ENCODE data around the gene APBB2. TPM values are rescaled to one million over a fixed set of nuclear protein-coding genes. Genes with fewer than 3 reads are reported as not detected.

APBB2 gene
- total and polyA plus RNA-seq, 2 of the 8 experiments (the other 6 are each of a cell fraction or from before 2014, with no cell fraction given) = 58.7 to 59.4 TPM

DNA sequence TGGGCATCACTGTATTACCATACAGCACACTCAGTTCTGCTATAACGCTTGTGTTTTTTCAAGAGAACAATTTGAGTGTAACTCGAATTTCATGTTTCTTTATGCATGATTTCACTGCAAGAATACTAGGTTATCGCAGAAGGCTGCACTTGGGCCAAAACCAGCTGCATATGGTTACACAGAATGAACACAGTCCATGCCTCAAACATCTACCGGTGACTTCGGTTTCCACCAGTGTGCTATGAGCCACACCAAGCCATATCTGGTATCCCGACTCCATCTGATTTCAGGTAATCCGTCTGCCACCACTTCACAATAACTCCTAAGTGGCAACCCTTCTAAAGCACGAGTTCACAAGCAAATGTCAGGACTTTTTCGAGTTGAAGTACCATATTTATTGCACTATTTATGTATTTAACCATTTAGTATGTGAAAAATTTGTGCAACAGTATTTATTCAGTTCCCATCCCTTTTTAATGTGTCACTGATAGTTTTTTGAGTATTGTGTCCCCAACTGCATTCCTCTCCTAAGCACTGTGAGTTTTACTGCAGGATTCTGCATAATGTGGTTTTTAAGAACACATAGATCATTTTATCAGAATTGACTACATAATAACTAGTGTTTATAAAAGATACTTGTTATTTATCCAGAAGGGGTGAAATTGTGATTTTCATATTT lies 111.8 kb downstream of the APBB2 start:
- no peak overlapping the region for H2AK5ac ChIP-seq (ENCODE audit: low read depth, low read length)
- H3K9me3 ChIP-seq (ENCODE audit: insufficient read depth in 2 of 2, low read depth in 1 of 2, low read length in 1 of 2) = no peaks in the 10 kb centered on the region
- H3K36me3 ChIP-seq (ENCODE audit: control insufficient read depth in 2 of 4, insufficient read depth in 4 of 4, low read length in 3 of 4) = no peaks in the 10 kb centered on the region
- no peak overlapping the region for H3K27ac ChIP-seq (ENCODE audit: low read depth, low read length)
- no peak overlapping the region for H3K23ac ChIP-seq (ENCODE audit: insufficient read length)
- no peak overlapping the region for H2BK15ac ChIP-seq (ENCODE audit: low read length)
- H3K23me2 ChIP-seq (ENCODE audit: low read depth, low read length) = no peaks in the 10 kb centered on the region
- WGBS, 2 experiments (ENCODE audit: extremely low coverage in 1 of 2, insufficient coverage in 1 of 2, insufficient read length in 1 of 2, insufficient replicate concordance in 2 of 2, low coverage in 1 of 2, low lambda C conversion rate in 2 of 2, missing lambda C conversion rate in 1 of 2) = 92% methylated on average over 9 of the region's 9 CpGs; no CpG with 5 or more reads in 1 of the 2 experiments
- no peaks in the 10 kb centered on the region for H3K4me1 ChIP-seq (replicated peaks in 1 of 4; ENCODE audit: control insufficient read depth in 3 of 4, insufficient read depth in 4 of 4, low read length in 3 of 4)
- H4K20me1 ChIP-seq (replicated peaks in 1 of 2; ENCODE audit: control insufficient read depth in 1 of 2, insufficient read depth in 2 of 2, low read length in 2 of 2) = no peaks in the 10 kb centered on the region
- H3K4me3 ChIP-seq (ENCODE audit: extremely low read depth in 1 of 4, insufficient read depth in 2 of 4, low read depth in 3 of 4, low read length in 4 of 4) = no peak overlapping the region
- H3K27me3 ChIP-seq (replicated peaks in 1 of 4; ENCODE audit: control insufficient read depth in 3 of 4, extremely low read depth in 1 of 4, insufficient read depth in 3 of 4, low read length in 3 of 4) = no peaks in the 10 kb centered on the region; a peak in 1 of 7 replicates
- H3K18ac ChIP-seq (ENCODE audit: extremely low read depth, low read length) = no peak overlapping the region
- H3K79me2 ChIP-seq (ENCODE audit: control insufficient read depth in 1 of 2, insufficient read depth in 2 of 2, low read length in 2 of 2) = peaks cover 0 to 2% of the 10 kb centered on the region in 2 experiments; a peak in 1 of 4 replicates
- no peak overlapping the region for H2AFZ ChIP-seq (ENCODE audit: low read length)
- no peak overlapping the region for H2BK120ac ChIP-seq (replicated peaks; ENCODE audit: low read depth, low read length)
- no peak overlapping the region for H3K4me2 ChIP-seq (ENCODE audit: insufficient read depth in 1 of 2, low read depth in 2 of 2, low read length in 2 of 2)
- no peak overlapping the region for H3K9ac ChIP-seq (replicated peaks in 1 of 4; ENCODE audit: extremely low read depth in 1 of 4, low read depth in 3 of 4, low read length in 3 of 4)
- H4K5ac ChIP-seq (ENCODE audit: insufficient read length, low read depth, low read length) = no peak overlapping the region
- no peak overlapping the region for H3K4ac ChIP-seq (replicated peaks; ENCODE audit: insufficient read length, low read depth, low read length)
- H4K8ac ChIP-seq (ENCODE audit: extremely low read depth, insufficient read depth, low read length) = no peak overlapping the region
- H2BK5ac ChIP-seq (ENCODE audit: low read depth, low read length) = no peak overlapping the region
- H4K91ac ChIP-seq (replicated peaks; ENCODE audit: insufficient read length, low read length) = no peak overlapping the region
- H2BK12ac ChIP-seq (ENCODE audit: low read depth, low read length) = no peak overlapping the region
- DNase-seq (ENCODE audit: low read depth in 1 of 2, low spot score in 2 of 2) (no peak), FAIRE-seq (no peak)
- H2BK20ac ChIP-seq (ENCODE audit: low read length) = no peak overlapping the region
- ChIA-PET POLR2A (ENCODE audit: partially characterized antibody) (no interaction called here), CTCF (ENCODE audit: partially characterized antibody) (interaction anchor here (0.9 kb wide), 1 partner anchor 194 kb away, joined by 3 read pairs; no protein-coding TSS in a partner anchor)
- no peak overlapping the region for H3K56ac ChIP-seq (replicated peaks; ENCODE audit: insufficient read length, low read depth, low read length)
- no peak overlapping the region for H3K14ac ChIP-seq (ENCODE audit: insufficient read length)
- no peaks in the 10 kb centered on the region for H3K79me1 ChIP-seq (ENCODE audit: low read depth, low read length)
- TF ChIP-seq POLR2AphosphoS5 (IDR thresholded peaks at IDR 0.05; ENCODE audit: low read depth, low read length) (no peak), TAF1 (IDR thresholded peaks at IDR 0.05; ENCODE audit: low read depth, low read length) (no peak), RXRA (IDR thresholded peaks at IDR 0.05; ENCODE audit: insufficient read depth, low read depth, low read length) (no peak), CHD1 (IDR thresholded peaks at IDR 0.05; ENCODE audit: low read depth, low read length) (no peak), NRF1 (IDR thresholded peaks at IDR 0.05; ENCODE audit: low read depth, low read length) (no peak), GTF2F1 (IDR thresholded peaks at IDR 0.05; ENCODE audit: borderline replicate concordance, low read depth, low read length) (no peak), RBBP5 (IDR thresholded peaks at IDR 0.05; ENCODE audit: borderline replicate concordance, low read depth, low read length) (no peak), JUN (IDR thresholded peaks at IDR 0.05; ENCODE audit: low read depth, low read length) (no peak), MAFK (IDR thresholded peaks at IDR 0.05; ENCODE audit: low read depth, low read length) (no peak), ASH2L (IDR thresholded peaks at IDR 0.05; ENCODE audit: low read length) (no peak), CEBPB (IDR thresholded peaks at IDR 0.05; ENCODE audit: low read depth, low read length) (no peak)
- TF ChIP-seq, protein P1, sequence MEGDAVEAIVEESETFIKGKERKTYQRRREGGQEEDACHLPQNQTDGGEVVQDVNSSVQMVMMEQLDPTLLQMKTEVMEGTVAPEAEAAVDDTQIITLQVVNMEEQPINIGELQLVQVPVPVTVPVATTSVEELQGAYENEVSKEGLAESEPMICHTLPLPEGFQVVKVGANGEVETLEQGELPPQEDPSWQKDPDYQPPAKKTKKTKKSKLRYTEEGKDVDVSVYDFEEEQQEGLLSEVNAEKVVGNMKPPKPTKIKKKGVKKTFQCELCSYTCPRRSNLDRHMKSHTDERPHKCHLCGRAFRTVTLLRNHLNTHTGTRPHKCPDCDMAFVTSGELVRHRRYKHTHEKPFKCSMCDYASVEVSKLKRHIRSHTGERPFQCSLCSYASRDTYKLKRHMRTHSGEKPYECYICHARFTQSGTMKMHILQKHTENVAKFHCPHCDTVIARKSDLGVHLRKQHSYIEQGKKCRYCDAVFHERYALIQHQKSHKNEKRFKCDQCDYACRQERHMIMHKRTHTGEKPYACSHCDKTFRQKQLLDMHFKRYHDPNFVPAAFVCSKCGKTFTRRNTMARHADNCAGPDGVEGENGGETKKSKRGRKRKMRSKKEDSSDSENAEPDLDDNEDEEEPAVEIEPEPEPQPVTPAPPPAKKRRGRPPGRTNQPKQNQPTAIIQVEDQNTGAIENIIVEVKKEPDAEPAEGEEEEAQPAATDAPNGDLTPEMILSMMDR (IDR thresholded peaks at IDR 0.05; ENCODE audit: control extremely low read depth in 1 of 3, insufficient read depth in 1 of 3, low read depth in 1 of 3, low read length in 3 of 3) = no peak

Measured in H1 (cell line).